Globus pallidus (tissue), 1 donor: Measurements from ENCODE around the gene ILDR2.
"Not testable (repeated sequence)": the region's sequence is repeated elsewhere in the genome, so short reads cannot be mapped to it uniquely, and the experiment has no call there.

Experiments
- DNase-seq: peaks from one replicate; pipeline ENCODE4 v3.0.0-alpha.2; 2015; ENCODE audit warnings: low spot score

ILDR2 gene

GRCh38 chr1:166884971-166885370 lies 90.4 kb downstream of the ILDR2 start:
- DNase-seq, result no peak

GRCh38 chr1:166884040-166884642 lies 91.2 kb downstream of the ILDR2 start:
- peak; percentile 38 for DNase-seq

GRCh38 chr1:166882893-166883292 lies 92.4 kb downstream of the ILDR2 start:
- DNase-seq, result no peak

- DNase-seq, result not testable (repeated sequence)
Observed at GRCh38 chr1:166878173-166878917, 97.0 kb downstream of the ILDR2 start.

- no peak for DNase-seq
Observed at GRCh38 chr1:166876540-166876838, 98.9 kb downstream of the ILDR2 start.

- DNase-seq, result peak; percentile 97
Observed at GRCh38 chr1:166875734-166876539, 99.4 kb downstream of the ILDR2 start, which contains the start of gene TADA1. TSS of gene TADA1 (minus strand) at chr1:166876264. CDS start at chr1:166876233, 31 bp downstream.

- DNase-seq, result no peak
Observed at GRCh38 chr1:166875302-166875733, 100.0 kb downstream of the ILDR2 start.

- no peak for DNase-seq
Observed at GRCh38 chr1:166874464-166874863, 100.9 kb downstream of the ILDR2 start.

- DNase-seq, result no peak
Observed at GRCh38 chr1:166870584-166870983, 104.8 kb downstream of the ILDR2 start.

GRCh38 chr1:166869318-166870099 lies 105.8 kb downstream of the ILDR2 start:
- DNase-seq, result no peak

- DNase-seq, result no peak
Observed at GRCh38 chr1:166868639-166869038, 106.7 kb downstream of the ILDR2 start.

- DNase-seq, result no peak
Observed at GRCh38 chr1:166865926-166866325, 109.4 kb downstream of the ILDR2 start.

- DNase-seq, result no peak
Observed at GRCh38 chr1:166859597-166859996, 115.7 kb downstream of the ILDR2 start.

- peak; percentile 93 for DNase-seq
Observed at GRCh38 chr1:166858726-166859419, 116.5 kb downstream of the ILDR2 start.
